SH-SY5Y (cell line): ENCODE data around the gene RASD1.

Source experiments
- GATA2 ChIP-seq: IDR thresholded peaks from 2 replicates; pipeline ENCODE4 v1.6.1; 2011; ENCODE audit warnings: mild to moderate bottlenecking, low read depth, low read length
- GATA3 ChIP-seq: IDR thresholded peaks from 2 replicates; pipeline ENCODE4 v1.6.1; 2011; ENCODE audit warnings: low read depth, mild to moderate bottlenecking, low read length, moderate library complexity

GRCh38 chr17:17499402-17500145 is 3.4 kb upstream of the RASD1 start:
- TF ChIP-seq GATA3 (no peak), GATA2 (no peak)
